Gastrocnemius medialis (tissue), 4 donors: ENCODE data around the gene ZDHHC11.
"Not testable (repeated sequence)": the region's sequence is repeated elsewhere in the genome, so short reads cannot be mapped to it uniquely, and the experiment has no call there.

Experiments
- CTCF ChIP-seq, 5 experiments: fragments of 450-650 bp in 3 of 5; fragments of 200-600 bp in 2 of 5; sonication (generic) in 2 of 5; IDR thresholded peaks in 4 of 5; conservative IDR thresholded peaks in 1 of 5; 1 replicate in 4 of 5; 2 replicates in 1 of 5; pipeline ENCODE4 v1.5.1; 2016 to 2019; ENCODE audit warnings: antibody characterized with exemption in 5 of 5, mild to moderate bottlenecking in 3 of 5, moderate library complexity in 3 of 5
- POLR2A ChIP-seq, 2 donors: fragments of 450-650 bp; IDR thresholded peaks; one replicate each; pipeline ENCODE4 v1.6.1; 2017; ENCODE audit warnings: antibody characterized with exemption in 2 of 2, mild to moderate bottlenecking in 2 of 2, moderate library complexity in 2 of 2

GRCh38 chr5:853416-854090 is 2.8 kb upstream of the ZDHHC11 start:
- TF ChIP-seq CTCF (IDR thresholded peaks at IDR 0.05 in 4 of 5, conservative IDR thresholded peaks at IDR 0.05 in 1 of 5); POLR2A (IDR thresholded peaks at IDR 0.05): not testable (repeated sequence)
